SJCRH30 (cell line): ENCODE measurements around the gene CDH4. TPM values are rescaled to one million over a fixed set of nuclear protein-coding genes. Genes with fewer than 3 reads are reported as not detected.
A peak's percentile ranks its signal among the peaks of the same experiment; 100 is the strongest.

Experiments used
- DNase-seq, 2 experiments: peaks; one replicate each; pipeline ENCODE4 v3.0.0-alpha.2; 2015 to 2020
- H3K27ac ChIP-seq: fragments of 250-450 bp; sonication (Bioruptor Pico); 2 replicates; pipeline ENCODE4 v1.5.1; 2020; ENCODE audit warnings: mild to moderate bottlenecking, moderate library complexity
- H3K27me3 ChIP-seq: fragments of 250-450 bp; sonication (Bioruptor Pico); 2 replicates; pipeline ENCODE4 v1.5.1; 2020; ENCODE audit warnings: mild to moderate bottlenecking, moderate library complexity
- H3K36me3 ChIP-seq: fragments of 250-450 bp; sonication (Bioruptor Pico); 2 replicates; pipeline ENCODE4 v1.5.1; 2020; ENCODE audit warnings: mild to moderate bottlenecking, moderate library complexity
- H3K4me1 ChIP-seq: fragments of 250-450 bp; sonication (Bioruptor Pico); 2 replicates; pipeline ENCODE4 v1.5.1; 2020; ENCODE audit warnings: mild to moderate bottlenecking, moderate library complexity
- H3K4me3 ChIP-seq: fragments of 250-450 bp; sonication (Bioruptor Pico); 2 replicates; pipeline ENCODE4 v1.5.1; 2020; ENCODE audit warnings: mild to moderate bottlenecking, moderate library complexity
- H3K9me3 ChIP-seq: fragments of 250-450 bp; sonication (Bioruptor Pico); replicated peaks from 2 replicates; pipeline ENCODE4 v1.5.1; 2020; ENCODE audit warnings: mild to moderate bottlenecking, moderate library complexity
- total RNA-seq: library from RNA; depleted of rRNA; stranded (reverse); fragments of >200 nt; shearing (Covaris generic); gene quantifications from 2 replicates; pipeline ENCODE4 v1.2.3, GENCODE V29; 2014

CDH4 gene
- total RNA-seq, 1 experiment from 2014 or later = 0.06 TPM

GRCh38 chr20:61588411-61589385, 336.6 kb downstream of the CDH4 start:
- no peak overlapping the region for H3K27ac ChIP-seq
- DNase-seq = no peak
- H3K4me3 ChIP-seq = no peak overlapping the region

GRCh38 chr20:61590236-61590635, 338.2 kb downstream of the CDH4 start:
- Histone ChIP-seq H3K4me3 (no peak overlapping the region), H3K36me3 (no peaks in the 10 kb centered on the region), H3K27ac (no peak overlapping the region), H3K27me3 (no peaks in the 10 kb centered on the region), H3K4me1 (no peaks in the 10 kb centered on the region), H3K9me3 (no peaks in the 10 kb centered on the region; the same call in 1 of the 2 replicates)
- no peak for DNase-seq

More at GRCh38 chr20:61588411-61589385, 336.6 kb downstream of the CDH4 start:
- Histone ChIP-seq H3K4me1 (no peaks in the 10 kb centered on the region), H3K36me3 (no peaks in the 10 kb centered on the region), H3K27me3 (peaks cover 13% of the 10 kb centered on the region), H3K9me3 (no peaks in the 10 kb centered on the region; the same call in 1 of the 2 replicates)

GRCh38 chr20:61593516-61593915, 341.5 kb downstream of the CDH4 start:
- Histone ChIP-seq H3K27me3 (no peaks in the 10 kb centered on the region), H3K36me3 (no peaks in the 10 kb centered on the region), H3K27ac (no peak overlapping the region), H3K4me1 (no peaks in the 10 kb centered on the region), H3K4me3 (no peak overlapping the region), H3K9me3 (peaks cover 5% of the 10 kb centered on the region)
- no peak for DNase-seq

DNA sequence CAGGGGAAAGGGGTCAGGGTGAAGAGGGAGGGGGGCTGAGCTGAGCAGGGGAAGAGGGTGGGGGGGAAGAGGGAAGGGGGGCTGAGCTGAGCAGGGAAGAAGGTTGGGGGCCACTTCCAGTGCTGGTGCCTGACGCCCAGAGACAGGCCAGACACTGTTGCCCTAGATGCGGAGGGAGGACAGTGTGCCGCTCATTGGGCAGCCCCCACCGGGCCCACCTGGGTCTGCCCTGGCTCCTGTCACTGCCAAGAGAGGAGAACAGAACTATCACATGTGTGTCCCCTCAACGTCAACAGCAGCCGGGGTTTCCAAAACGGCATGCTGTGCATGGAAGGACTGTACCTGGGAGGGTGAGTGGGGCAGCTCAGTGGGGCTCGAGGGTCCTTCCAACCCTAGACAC, 342.1 kb downstream of the CDH4 start:
- no peaks in the 10 kb centered on the region for H3K36me3 ChIP-seq
- DNase-seq = no peak
- H3K9me3 ChIP-seq = peaks cover 5% of the 10 kb centered on the region
- H3K27ac ChIP-seq = no peak overlapping the region
- H3K4me1 ChIP-seq = no peaks in the 10 kb centered on the region
- no peak overlapping the region for H3K4me3 ChIP-seq
- H3K27me3 ChIP-seq = peaks cover 6% of the 10 kb centered on the region

GRCh38 chr20:61595216-61595615, 343.2 kb downstream of the CDH4 start:
- no peaks in the 10 kb centered on the region for H3K4me1 ChIP-seq
- H3K9me3 ChIP-seq = peaks cover 5% of the 10 kb centered on the region
- DNase-seq = no peak
- H3K27ac ChIP-seq = no peak overlapping the region
- no peaks in the 10 kb centered on the region for H3K36me3 ChIP-seq
- peaks cover 9% of the 10 kb centered on the region for H3K27me3 ChIP-seq
- no peak overlapping the region for H3K4me3 ChIP-seq

GRCh38 chr20:61596687-61597330, 344.7 kb downstream of the CDH4 start:
- H3K4me3 ChIP-seq = no peak overlapping the region
- no peak overlapping the region for H3K27ac ChIP-seq
- peaks cover 5% of the 10 kb centered on the region for H3K9me3 ChIP-seq
- H3K4me1 ChIP-seq = no peaks in the 10 kb centered on the region
- H3K36me3 ChIP-seq = no peaks in the 10 kb centered on the region
- H3K27me3 ChIP-seq = peaks cover 9% of the 10 kb centered on the region
- no peak for DNase-seq

DNA sequence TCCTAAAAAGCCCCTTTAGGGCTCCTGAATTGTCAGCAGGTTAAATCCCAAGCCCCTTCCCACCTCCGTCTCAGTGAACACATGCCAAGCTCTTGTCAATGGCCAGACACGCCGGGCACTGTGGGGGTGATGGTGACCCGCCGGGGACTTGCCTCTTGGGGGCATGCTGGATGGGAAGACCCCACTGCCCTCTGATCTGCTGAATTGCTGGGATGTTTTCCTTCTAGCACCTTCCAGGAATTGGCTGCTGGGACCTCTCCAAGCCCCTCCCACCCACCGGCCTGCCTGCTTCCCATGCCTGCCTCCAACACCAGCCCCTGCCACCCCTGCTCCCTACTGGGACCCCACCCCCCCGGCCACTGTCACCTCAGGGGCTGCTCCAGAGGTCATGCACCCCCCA, 345.9 kb downstream of the CDH4 start:
- no peak overlapping the region for H3K27ac ChIP-seq
- H3K4me3 ChIP-seq = no peak overlapping the region
- H3K27me3 ChIP-seq = peaks cover 9% of the 10 kb centered on the region
- peaks cover 5% of the 10 kb centered on the region; the same call in 1 of the 2 replicates for H3K9me3 ChIP-seq
- H3K4me1 ChIP-seq = no peaks in the 10 kb centered on the region
- no peak for DNase-seq
- H3K36me3 ChIP-seq = no peaks in the 10 kb centered on the region

DNA sequence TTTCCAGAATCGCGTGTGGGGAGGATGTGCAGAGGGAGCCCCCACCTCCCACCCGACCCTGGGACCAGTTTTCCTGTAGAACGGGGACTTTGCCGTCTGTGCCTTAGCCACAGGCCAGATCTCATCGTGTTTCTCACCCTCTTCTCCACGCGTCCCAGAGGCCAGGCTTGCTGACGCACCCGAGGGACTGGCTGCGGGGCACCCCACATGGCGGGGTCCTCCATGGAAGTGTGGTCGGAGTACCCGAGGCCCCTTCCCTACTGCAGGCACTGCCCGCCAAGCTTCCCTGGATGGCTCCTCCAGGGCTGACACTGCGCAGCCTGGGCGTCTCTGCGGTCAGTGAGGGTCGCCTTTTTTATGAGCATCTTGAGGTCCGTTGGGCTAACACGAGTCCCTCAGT, 346.5 kb downstream of the CDH4 start:
- DNase-seq = no peak
- Histone ChIP-seq H3K4me3 (no peak overlapping the region), H3K36me3 (no peaks in the 10 kb centered on the region), H3K4me1 (no peaks in the 10 kb centered on the region), H3K9me3 (peaks cover 5% of the 10 kb centered on the region; the same call in 1 of the 2 replicates), H3K27me3 (peaks cover 9% of the 10 kb centered on the region), H3K27ac (no peak overlapping the region)

DNA sequence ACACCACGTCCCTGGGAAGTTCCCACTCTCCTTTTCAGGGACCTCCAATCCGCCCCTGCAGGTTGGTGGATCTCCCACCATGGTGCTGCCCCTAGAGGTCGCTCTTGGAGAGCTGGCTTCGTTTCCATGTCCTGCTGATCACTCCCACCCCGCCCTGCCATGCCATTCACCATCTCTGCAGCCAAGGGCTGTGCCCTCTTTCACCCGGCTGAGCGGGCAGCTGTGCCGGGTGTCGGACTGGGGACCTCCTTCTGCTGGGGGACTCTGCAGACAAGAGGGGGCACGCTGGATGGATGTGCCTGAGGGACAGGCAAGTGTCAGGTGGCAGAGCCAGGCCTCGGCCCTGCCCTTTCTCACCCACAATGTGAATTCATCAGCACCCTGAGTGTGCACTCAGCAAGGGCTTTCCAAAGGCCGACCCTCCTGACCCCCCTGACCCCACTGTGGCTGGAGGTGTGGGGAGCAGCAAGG, 347.0 kb downstream of the CDH4 start:
- H3K27me3 ChIP-seq = peaks cover 9% of the 10 kb centered on the region
- H3K27ac ChIP-seq = no peak overlapping the region
- H3K4me3 ChIP-seq = no peak overlapping the region
- peak in 1 of 2 experiments; percentile 25 for DNase-seq
- H3K4me1 ChIP-seq = no peaks in the 10 kb centered on the region
- peaks cover 5% of the 10 kb centered on the region; the same call in 1 of the 2 replicates for H3K9me3 ChIP-seq
- no peaks in the 10 kb centered on the region for H3K36me3 ChIP-seq

DNA sequence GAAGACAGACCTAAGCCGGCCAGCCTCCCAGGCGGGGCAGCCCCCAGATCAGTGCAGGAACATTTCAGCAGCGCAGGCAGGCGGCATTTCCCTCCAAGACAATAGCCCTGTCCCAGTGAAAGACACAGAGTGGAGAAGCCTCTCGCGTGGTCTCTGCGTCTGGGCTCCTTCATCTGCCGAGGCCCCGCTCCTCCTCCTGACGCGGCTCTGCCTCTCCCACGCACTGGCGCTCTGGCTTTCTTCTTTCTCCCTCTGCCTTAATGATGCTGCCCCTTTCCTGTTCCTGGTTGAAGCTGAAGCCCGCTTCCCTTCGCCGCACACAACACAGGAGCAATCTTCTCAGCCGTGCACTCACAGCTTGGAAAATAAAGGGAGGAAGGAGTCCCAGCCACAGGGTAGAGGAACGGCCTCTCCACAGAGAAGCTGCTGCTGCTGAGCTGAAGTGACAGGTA, 347.5 kb downstream of the CDH4 start:
- H3K9me3 ChIP-seq = peaks cover 5% of the 10 kb centered on the region; the same call in 1 of the 2 replicates
- no peak overlapping the region for H3K4me3 ChIP-seq
- peaks cover 9% of the 10 kb centered on the region for H3K27me3 ChIP-seq
- H3K4me1 ChIP-seq = no peaks in the 10 kb centered on the region
- DNase-seq = no peak
- H3K36me3 ChIP-seq = no peaks in the 10 kb centered on the region
- H3K27ac ChIP-seq = no peak overlapping the region

DNA sequence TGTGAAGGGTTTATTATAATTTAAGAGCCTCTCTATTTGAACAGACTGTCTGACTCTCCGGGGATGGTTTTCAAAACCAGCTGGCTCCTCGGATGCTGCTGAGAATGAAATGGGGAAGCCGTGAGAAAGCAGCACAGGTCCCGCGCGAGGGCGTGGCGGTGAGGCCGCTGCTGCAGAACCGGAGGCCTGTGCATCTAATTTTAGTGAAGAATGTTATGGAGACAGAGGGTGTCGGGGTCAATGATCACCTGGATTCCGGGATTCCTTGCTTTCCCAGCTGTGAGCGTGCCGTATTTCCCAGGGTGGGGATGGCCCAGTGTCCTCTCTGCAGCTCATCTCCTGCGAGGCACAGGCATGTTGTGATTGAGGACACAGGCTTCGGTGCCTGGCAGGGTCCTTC, 348.0 kb downstream of the CDH4 start:
- no peak for DNase-seq
- H3K36me3 ChIP-seq = no peaks in the 10 kb centered on the region
- no peaks in the 10 kb centered on the region for H3K4me1 ChIP-seq
- no peak overlapping the region for H3K4me3 ChIP-seq
- peaks cover 5% of the 10 kb centered on the region; the same call in 1 of the 2 replicates for H3K9me3 ChIP-seq
- H3K27ac ChIP-seq = no peak overlapping the region
- H3K27me3 ChIP-seq = peaks cover 9% of the 10 kb centered on the region

DNA sequence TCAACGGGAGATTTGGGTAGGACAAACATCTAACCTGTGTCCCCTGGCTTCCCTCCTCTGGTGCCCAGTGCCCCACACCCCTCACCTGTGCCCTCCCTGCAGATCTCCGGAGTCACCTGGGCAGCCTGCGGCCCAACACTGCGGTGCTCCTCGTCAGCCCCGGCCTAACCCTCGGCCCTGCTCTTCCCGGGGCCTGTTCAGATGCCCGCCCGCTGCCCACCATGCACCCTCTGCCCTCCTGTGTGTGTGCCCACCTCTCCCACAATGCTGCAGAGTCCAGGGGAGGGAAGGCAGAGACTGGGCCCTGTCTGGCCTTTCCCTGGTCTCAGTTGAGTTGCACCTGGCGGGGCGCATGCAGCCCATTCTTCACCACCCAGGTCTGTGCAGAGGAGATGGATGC, 349.3 kb downstream of the CDH4 start:
- Histone ChIP-seq H3K36me3 (no peaks in the 10 kb centered on the region), H3K27ac (no peak overlapping the region), H3K4me3 (no peak overlapping the region), H3K9me3 (peaks cover 5% of the 10 kb centered on the region; the same call in 1 of the 2 replicates), H3K27me3 (peaks cover 9% of the 10 kb centered on the region), H3K4me1 (no peaks in the 10 kb centered on the region)
- no peak for DNase-seq

GRCh38 chr20:61601853-61602252, 349.8 kb downstream of the CDH4 start:
- no peak for DNase-seq
- Histone ChIP-seq H3K27me3 (peaks cover 9% of the 10 kb centered on the region), H3K4me3 (no peak overlapping the region), H3K27ac (no peak overlapping the region), H3K9me3 (peaks cover under 1% of the 10 kb centered on the region; the same call in 1 of the 2 replicates), H3K4me1 (no peaks in the 10 kb centered on the region), H3K36me3 (no peaks in the 10 kb centered on the region)

GRCh38 chr20:61603715-61604114, 351.7 kb downstream of the CDH4 start:
- Histone ChIP-seq H3K27me3 (peaks cover 7% of the 10 kb centered on the region), H3K36me3 (no peaks in the 10 kb centered on the region), H3K4me3 (no peak overlapping the region), H3K9me3 (no peaks in the 10 kb centered on the region), H3K27ac (no peak overlapping the region), H3K4me1 (no peaks in the 10 kb centered on the region)
- DNase-seq = no peak

DNA sequence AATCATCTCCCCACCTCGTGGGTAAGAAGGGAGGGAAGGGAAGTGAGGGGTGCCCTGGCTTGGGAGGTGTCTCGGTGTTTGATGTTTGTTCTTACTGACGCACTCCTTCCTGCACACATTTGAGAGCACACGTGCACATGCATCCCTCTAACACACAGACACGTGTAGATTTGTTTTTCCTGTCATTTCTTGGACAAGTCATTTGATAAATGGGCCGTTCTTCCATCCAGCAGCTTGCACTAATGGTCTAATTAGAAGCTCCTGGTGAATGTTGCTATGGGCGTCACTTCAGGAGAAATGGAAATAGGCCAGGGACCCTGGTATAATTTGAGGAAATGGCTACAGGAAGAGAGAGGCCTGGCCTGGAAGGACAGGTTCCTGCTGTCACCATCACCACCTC, 352.5 kb downstream of the CDH4 start:
- no peak for DNase-seq

More for the DNA sequence above, 352.5 kb downstream of the CDH4 start:
- no peaks in the 10 kb centered on the region for H3K4me1 ChIP-seq
- H3K27ac ChIP-seq = no peak overlapping the region
- no peak overlapping the region for H3K4me3 ChIP-seq
- H3K27me3 ChIP-seq = no peaks in the 10 kb centered on the region; the same call in none of the 2 replicates
- H3K9me3 ChIP-seq = no peaks in the 10 kb centered on the region
- H3K36me3 ChIP-seq = no peaks in the 10 kb centered on the region
